CD4-positive, alpha-beta T cell (primary cell): ENCODE measurements around the gene PARD6B. TPM values are rescaled to one million over a fixed set of nuclear protein-coding genes. Genes with fewer than 3 reads are reported as not detected.

ENCODE experiments used
- ATAC-seq: fragments of 200-7000 bp; cut with Tn5 transposase; one replicate; pipeline ENCODE4 v1.10.0; 2022; ENCODE audit warnings: mild to moderate bottlenecking; ENCODE audit not compliant: poor library complexity
- CTCF ChIA-PET: fragments of 350-600 bp; sonication (Branson Sonifier 250); formaldehyde crosslinking; loops from one replicate; lab custom pipeline; 2021; ENCODE audit warnings: antibody characterized with exemption, inconsistent platforms; lab: Charles Lee
- POLR2A ChIA-PET: fragments of 350-600 bp; sonication (Branson Sonifier 250); formaldehyde crosslinking; loops from one replicate; lab custom pipeline; 2021; ENCODE audit warnings: antibody characterized with exemption, inconsistent platforms; lab: Charles Lee
- DNase-seq, 14 experiments: peaks; one replicate each; pipeline ENCODE4 v3.0.0-alpha.2; 2013 to 2020; ENCODE audit warnings: mixed read lengths in 2 of 14
- H3K27ac ChIP-seq, 2 donors: one replicate each; pipeline versions ENCODE4 v1.5.1 to v1.7.0; 2013; ENCODE audit warnings: low read length in 2 of 2, low read depth in 1 of 2, mild to moderate bottlenecking in 1 of 2
- H3K27me3 ChIP-seq, 2 experiments: 1 replicate in 1 of 2; 2 replicates in 1 of 2; pipeline versions ENCODE4 v1.6.1 to v1.7.0; 2013; ENCODE audit warnings: low read length in 2 of 2, control low read depth in 1 of 2, mild to moderate bottlenecking in 1 of 2, moderate library complexity in 1 of 2; ENCODE audit not compliant: insufficient read depth in 2 of 2, control insufficient read depth in 1 of 2
- H3K36me3 ChIP-seq: one replicate; pipeline ENCODE4 v1.6.1; 2013; ENCODE audit warnings: low read length, control low read depth; ENCODE audit not compliant: insufficient read depth
- H3K4me1 ChIP-seq: one replicate; pipeline ENCODE4 v1.6.1; 2013; ENCODE audit warnings: low read length, control low read depth; ENCODE audit not compliant: insufficient read depth
- H3K4me3 ChIP-seq: one replicate; pipeline ENCODE4 v1.5.1; 2013; ENCODE audit warnings: mild to moderate bottlenecking, low read length, moderate library complexity
- H3K9me3 ChIP-seq, 2 experiments: 1 replicate in 1 of 2; 2 replicates in 1 of 2; pipeline versions ENCODE4 v1.6.1 to v1.7.0; 2013; ENCODE audit warnings: low read length in 2 of 2, mild to moderate bottlenecking in 2 of 2, control low read depth in 1 of 2, moderate library complexity in 1 of 2; ENCODE audit not compliant: control insufficient read depth in 1 of 2, insufficient read depth in 1 of 2
- H3K27ac Mint-ChIP-seq: one replicate; pipeline ENCODE4 v1.8.0; 2020; ENCODE audit warnings: mixed read lengths
- H3K27me3 Mint-ChIP-seq: one replicate; pipeline ENCODE4 v1.8.0; 2021; ENCODE audit warnings: mixed read lengths
- H3K36me3 Mint-ChIP-seq: one replicate; pipeline ENCODE4 v1.8.0; 2021; ENCODE audit warnings: low read depth, mixed read lengths
- H3K4me1 Mint-ChIP-seq: one replicate; pipeline ENCODE4 v1.8.0; 2021; ENCODE audit warnings: low read depth, mixed read lengths
- H3K4me3 Mint-ChIP-seq: one replicate; pipeline ENCODE4 v1.8.0; 2020; ENCODE audit warnings: mild to moderate bottlenecking, mixed read lengths
- H3K9me3 Mint-ChIP-seq: one replicate; pipeline ENCODE4 v1.8.0; 2020; ENCODE audit warnings: mixed read lengths
- intact Hi-C, 2 experiments: fragments of 100-400 bp; cut with DNase I in 1 of 2; cut with micrococcal nuclease in 1 of 2; formaldehyde crosslinking; loops; one replicate each; pipeline versions ENCODE4 v1.15.1 to v1.9.0; 2023 to 2025; cut with DNase I, micrococcal nuclease
- total RNA-seq, 174 experiments: library from RNA in 2 of 174; stranded (reverse) in 2 of 174; gene quantifications; one replicate each; pipeline ENCODE4 v1.2.3 and lab custom pipeline; 2021 to 2026
- TF ChIP-seq, protein P1 (sequence below): fragments of 200-600 bp; IDR thresholded peaks from one replicate; pipeline ENCODE4 v1.8.0; 2022; ENCODE audit warnings: antibody characterized with exemption, mild to moderate bottlenecking

PARD6B gene
- total RNA-seq, 2 experiments from 2014 or later, result 5.6 to 8.2 TPM

GRCh38 chr20:50794181-50794845, 62.9 kb downstream of the PARD6B start:
- H3K4me1 Mint-ChIP-seq, result peaks cover 15% of the 10 kb centered on the region
- no peak overlapping the region for H3K27ac ChIP-seq
- peak overlapping the region; percentile 80 for H3K4me3 Mint-ChIP-seq
- H3K4me1 ChIP-seq, result peaks cover 34% of the 10 kb centered on the region
- H3K27ac Mint-ChIP-seq, result peak overlapping the region; percentile 78
- no peaks in the 10 kb centered on the region for H3K9me3 ChIP-seq
- H3K27me3 Mint-ChIP-seq, result no peaks in the 10 kb centered on the region
- POLR2A ChIA-PET, result interaction anchor here (0.6 to 4.0 kb wide), 26 partner anchors 8 to 678 kb away, joined by 3 to 157 read pairs (median 4); partner anchors contain the start of genes ADNP, DPM1, MOCS3 and PARD6B
- TF ChIP-seq, protein P1, sequence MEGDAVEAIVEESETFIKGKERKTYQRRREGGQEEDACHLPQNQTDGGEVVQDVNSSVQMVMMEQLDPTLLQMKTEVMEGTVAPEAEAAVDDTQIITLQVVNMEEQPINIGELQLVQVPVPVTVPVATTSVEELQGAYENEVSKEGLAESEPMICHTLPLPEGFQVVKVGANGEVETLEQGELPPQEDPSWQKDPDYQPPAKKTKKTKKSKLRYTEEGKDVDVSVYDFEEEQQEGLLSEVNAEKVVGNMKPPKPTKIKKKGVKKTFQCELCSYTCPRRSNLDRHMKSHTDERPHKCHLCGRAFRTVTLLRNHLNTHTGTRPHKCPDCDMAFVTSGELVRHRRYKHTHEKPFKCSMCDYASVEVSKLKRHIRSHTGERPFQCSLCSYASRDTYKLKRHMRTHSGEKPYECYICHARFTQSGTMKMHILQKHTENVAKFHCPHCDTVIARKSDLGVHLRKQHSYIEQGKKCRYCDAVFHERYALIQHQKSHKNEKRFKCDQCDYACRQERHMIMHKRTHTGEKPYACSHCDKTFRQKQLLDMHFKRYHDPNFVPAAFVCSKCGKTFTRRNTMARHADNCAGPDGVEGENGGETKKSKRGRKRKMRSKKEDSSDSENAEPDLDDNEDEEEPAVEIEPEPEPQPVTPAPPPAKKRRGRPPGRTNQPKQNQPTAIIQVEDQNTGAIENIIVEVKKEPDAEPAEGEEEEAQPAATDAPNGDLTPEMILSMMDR, result no peak
- peaks cover 10% of the 10 kb centered on the region for H3K36me3 Mint-ChIP-seq
- peak in 1 of 14 experiments; percentile 28 for DNase-seq
- peak; percentile 1 for ATAC-seq
- H3K27me3 ChIP-seq, result no peaks in the 10 kb centered on the region
- intact Hi-C loops, result loop anchor here (1.0 to 5.0 kb wide), 7 partner anchors 24 to 512 kb away; partner anchors contain the start of genes ADNP (in 1 of the 2), DPM1 (in 1 of the 2), MOCS3 (in 1 of the 2) and PARD6B (in 1 of the 2)
- H3K4me3 ChIP-seq, result peak overlapping the region; percentile 56
- CTCF ChIA-PET, result interaction anchor here (0.6 to 2.9 kb wide), 47 partner anchors 9 to 878 kb away, joined by 3 to 65 read pairs (median 5); partner anchors contain the start of genes ADNP, DPM1 and MOCS3
- H3K36me3 ChIP-seq, result no peaks in the 10 kb centered on the region
- no peaks in the 10 kb centered on the region for H3K9me3 Mint-ChIP-seq

DNA sequence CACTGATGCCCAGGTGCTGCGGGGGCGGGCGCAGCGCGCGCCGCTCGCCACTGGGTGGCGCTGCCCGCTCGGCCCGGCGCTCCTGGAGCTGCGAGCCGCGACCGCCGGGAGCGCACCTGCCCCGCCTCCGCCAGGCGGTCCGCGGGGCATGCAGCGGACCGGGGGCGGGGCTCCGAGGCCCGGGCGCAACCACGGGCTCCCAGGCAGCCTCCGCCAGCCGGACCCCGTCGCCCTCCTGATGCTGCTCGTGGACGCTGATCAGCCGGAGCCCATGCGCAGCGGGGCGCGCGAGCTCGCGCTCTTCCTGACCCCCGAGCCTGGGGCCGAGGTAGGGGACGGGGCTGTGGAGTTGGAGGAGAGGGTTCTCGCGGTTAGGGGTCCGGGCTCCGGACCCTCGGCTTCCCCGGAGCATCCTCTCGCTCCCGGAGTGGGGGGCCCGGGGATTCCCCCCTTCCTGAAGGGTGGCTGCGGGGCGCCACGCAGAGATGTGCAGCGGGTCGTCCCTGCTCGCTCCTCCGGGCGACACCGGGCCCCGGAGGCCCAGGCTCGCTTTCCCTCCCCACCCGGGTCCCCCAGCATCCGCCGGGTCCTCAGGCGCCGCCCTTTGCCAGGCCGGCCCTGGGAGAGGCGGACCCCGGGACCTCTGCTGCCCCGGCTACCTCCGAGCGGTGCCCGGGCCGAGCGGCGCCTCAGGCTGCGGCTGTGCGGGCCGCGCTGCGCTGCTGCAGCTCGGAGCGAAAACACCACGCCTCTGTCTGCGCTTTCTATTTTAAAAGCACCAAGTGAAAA, 63.7 kb downstream of the PARD6B start, which contains the start of gene BCAS4:
TSS of gene BCAS4 (plus strand) at position 216 of the 789 bp plus-strand sequence. CDS start at position 239, 23 bp downstream.
- ChIA-PET CTCF (interaction anchor here (0.6 to 2.9 kb wide), 47 partner anchors 9 to 1386 kb away, joined by 3 to 65 read pairs (median 5); partner anchors contain the start of genes ADNP, DPM1 and MOCS3), POLR2A (interaction anchor here (0.6 to 4.0 kb wide), 26 partner anchors 9 to 679 kb away, joined by 3 to 157 read pairs (median 4); partner anchors contain the start of genes ADNP, DPM1, MOCS3 and PARD6B)
- H3K4me3 ChIP-seq, result peak within 1 kb of the TSS; percentile 93
- H3K4me3 Mint-ChIP-seq, result peak within 1 kb of the TSS; percentile 93
- DNase-seq, result peak; percentile 64 to 95 (median 81)
- H3K27me3 Mint-ChIP-seq, result no peaks in the 10 kb centered on the region
- peaks cover 10% of the 10 kb centered on the region for H3K36me3 Mint-ChIP-seq
- intact Hi-C loops, result loop anchor here (1.0 to 5.0 kb wide), 7 partner anchors 23 to 511 kb away; partner anchors contain the start of genes ADNP (in 1 of the 2), DPM1 (in 1 of the 2), MOCS3 (in 1 of the 2) and PARD6B (in 1 of the 2)
- H3K27ac Mint-ChIP-seq, result peak within 1 kb of the TSS; percentile 82
- no peaks in the 10 kb centered on the region for H3K27me3 ChIP-seq
- peak within 1 kb of the TSS in 1 of 2 donors; percentile 64 for H3K27ac ChIP-seq
- peaks cover 32% of the 10 kb centered on the region for H3K4me1 ChIP-seq
- TF ChIP-seq, protein P1, result peak; percentile 40
- no peaks in the 10 kb centered on the region for H3K36me3 ChIP-seq
- no peaks in the 10 kb centered on the region for H3K9me3 ChIP-seq
- H3K4me1 Mint-ChIP-seq, result peaks cover 15% of the 10 kb centered on the region
- H3K9me3 Mint-ChIP-seq, result no peaks in the 10 kb centered on the region
- ATAC-seq, result peak; percentile 83

DNA sequence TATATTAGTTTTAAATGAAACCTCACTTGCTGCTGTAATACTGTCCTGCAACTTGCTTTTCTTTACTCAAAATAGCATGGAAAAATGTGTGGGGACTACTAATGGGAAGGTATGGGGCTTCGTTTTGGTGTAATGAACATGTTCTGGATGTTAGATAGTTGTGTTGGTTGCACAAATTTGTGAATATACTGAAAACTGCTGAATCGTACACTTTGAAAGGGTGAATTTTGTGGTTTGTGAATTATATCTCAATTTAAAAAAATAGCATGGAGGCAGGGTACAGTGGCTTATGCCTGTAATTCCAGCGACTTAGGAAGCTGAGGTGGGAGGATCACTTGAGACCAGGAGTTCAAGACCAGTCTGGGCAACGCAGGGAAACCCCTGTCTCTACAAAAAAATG, 65.8 kb downstream of the PARD6B start:
- Mint-ChIP-seq H3K27ac (no peak overlapping the region), H3K36me3 (peaks cover 10% of the 10 kb centered on the region), H3K4me1 (peaks cover 15% of the 10 kb centered on the region), H3K27me3 (no peaks in the 10 kb centered on the region), H3K9me3 (no peaks in the 10 kb centered on the region), H3K4me3 (peak overlapping the region; percentile 46)
- no peak overlapping the region for H3K27ac ChIP-seq
- POLR2A ChIA-PET, result interaction anchor here (1.0 to 4.0 kb wide), 4 partner anchors 95 to 161 kb away, joined by 3 to 47 read pairs (median 6); partner anchors contain the start of genes ADNP, DPM1 and MOCS3
- H3K27me3 ChIP-seq, result no peaks in the 10 kb centered on the region
- peaks cover 20% of the 10 kb centered on the region for H3K4me1 ChIP-seq
- H3K9me3 ChIP-seq, result no peaks in the 10 kb centered on the region
- CTCF ChIA-PET, result interaction anchor here (1.0 kb wide), 1 partner anchor 132 kb away, joined by 3 read pairs; no protein-coding TSS in a partner anchor
- ATAC-seq (no peak), DNase-seq (no peak)
- H3K4me3 ChIP-seq, result no peak overlapping the region
- H3K36me3 ChIP-seq, result no peaks in the 10 kb centered on the region
- intact Hi-C loops, result no loop called here
- TF ChIP-seq, protein P1, result no peak
